HepG2 (cell line): ENCODE measurements around the gene AHSP. TPM values are rescaled to one million over a fixed set of nuclear protein-coding genes. Genes with fewer than 3 reads are reported as not detected.

Source experiments
- EEA1 ChIP-seq: sonication (generic); formaldehyde crosslinking; IDR thresholded peaks from 2 replicates; pipeline ENCODE4 v1.5.1; 2020; ENCODE audit warnings: mild to moderate bottlenecking, missing genetic modification reagents, borderline replicate concordance
- KMT2B ChIP-seq: IDR thresholded peaks from 2 replicates; pipeline ENCODE4 v1.6.1; 2016; ENCODE audit warnings: missing genetic modification reagents, missing compliant biosample characterization
- NCOA5 ChIP-seq: sonication (generic); formaldehyde crosslinking; IDR thresholded peaks from 2 replicates; pipeline ENCODE4 v1.4.0; 2020; ENCODE audit warnings: missing genetic modification reagents
- SRSF1 ChIP-seq: fragments of 200-400 bp; formaldehyde crosslinking; optimal IDR thresholded peaks from 2 replicates; pipeline ENCODE3; 2017; ENCODE audit warnings: mild to moderate bottlenecking, low read depth, low read length, moderate library complexity
- TEAD3 ChIP-seq: optimal IDR thresholded peaks from 2 replicates; pipeline ENCODE3; 2016; ENCODE audit warnings: borderline replicate concordance
- THAP11 ChIP-seq: IDR thresholded peaks from 2 replicates; pipeline ENCODE4 v1.6.1; 2016; ENCODE audit warnings: missing biosample characterization, missing genetic modification reagents
- ZNF205 ChIP-seq: IDR thresholded peaks from 2 replicates; pipeline ENCODE4 v1.6.1; 2018; ENCODE audit warnings: missing biosample characterization, missing genetic modification reagents
- ZNF3 ChIP-seq: IDR thresholded peaks from 2 replicates; pipeline ENCODE4 v1.7.0; 2017; ENCODE audit warnings: inconsistent platforms
- ZNF34 ChIP-seq: sonication (generic); formaldehyde crosslinking; IDR thresholded peaks from 2 replicates; pipeline ENCODE4 v1.4.0; 2020; ENCODE audit warnings: mild to moderate bottlenecking, missing genetic modification reagents, borderline replicate concordance
- ZNF432 ChIP-seq: sonication (generic); formaldehyde crosslinking; IDR thresholded peaks from 2 replicates; pipeline ENCODE4 v1.5.0; 2020; ENCODE audit warnings: missing genetic modification reagents, mild to moderate bottlenecking, borderline replicate concordance
- ZNF547 ChIP-seq: sonication (generic); formaldehyde crosslinking; IDR thresholded peaks from 2 replicates; pipeline ENCODE4 v1.5.1; 2020; ENCODE audit warnings: mild to moderate bottlenecking, missing genetic modification reagents
- ZNF629 ChIP-seq: sonication (generic); formaldehyde crosslinking; conservative IDR thresholded peaks from 2 replicates; pipeline ENCODE4 v1.5.0; 2020; ENCODE audit warnings: missing genetic modification reagents
- polyA plus RNA-seq, 8 experiments: library from polyadenylated mRNA; depleted of rRNA in 3 of 8; stranded (reverse) in 7 of 8; unstranded in 1 of 8; fragments of >200 nt; fragmentation: Illumina TruSeq in 4 of 8; extraction: Trizol in 4 of 8; gene quantifications; 2 replicates each; pipeline versions ENCODE4 v1.2.1 to v1.2.3, GENCODE V29; 2011 to 2016; ENCODE audit warnings: low read depth in 4 of 8, missing spikeins in 1 of 8, mixed read lengths in 1 of 8; ENCODE audit not compliant: insufficient read depth in 1 of 8
- total RNA-seq, 5 experiments: library from RNA; depleted of rRNA; stranded (reverse); fragments of >200 nt; fragmentation: Illumina TruSeq; extraction: Trizol; gene quantifications; 2 replicates each; pipeline ENCODE4 v1.2.3, GENCODE V29; 2016; ENCODE audit warnings: low read depth in 1 of 5
- TF ChIP-seq, protein P1 (sequence below): sonication (generic); formaldehyde crosslinking; IDR thresholded peaks from 2 replicates; pipeline ENCODE4 v1.8.0; 2022; ENCODE audit warnings: missing genetic modification reagents, mild to moderate bottlenecking, borderline replicate concordance
- TF ChIP-seq, protein P2 (sequence below): IDR thresholded peaks from 2 replicates; pipeline ENCODE4 v1.6.1; 2018; ENCODE audit warnings: missing genetic modification reagents, mild to moderate bottlenecking, missing compliant biosample characterization
- TF ChIP-seq, protein P3 (sequence below): sonication (generic); formaldehyde crosslinking; IDR thresholded peaks from 2 replicates; pipeline ENCODE4 v1.5.0; 2020; ENCODE audit warnings: mild to moderate bottlenecking, missing genetic modification reagents, borderline replicate concordance
- TF ChIP-seq, protein P4 (sequence below): IDR thresholded peaks from 2 replicates; pipeline ENCODE4 v1.6.1; 2016
- TF ChIP-seq, protein P5 (sequence below): IDR thresholded peaks from 2 replicates; pipeline ENCODE4 v1.6.1; 2016; ENCODE audit warnings: missing genetic modification reagents, missing compliant biosample characterization

The AHSP gene
- total and polyA plus RNA-seq, 2 of the 13 experiments (the other 11 are each of a cell fraction or from before 2014, with no cell fraction given): not detected

DNA sequence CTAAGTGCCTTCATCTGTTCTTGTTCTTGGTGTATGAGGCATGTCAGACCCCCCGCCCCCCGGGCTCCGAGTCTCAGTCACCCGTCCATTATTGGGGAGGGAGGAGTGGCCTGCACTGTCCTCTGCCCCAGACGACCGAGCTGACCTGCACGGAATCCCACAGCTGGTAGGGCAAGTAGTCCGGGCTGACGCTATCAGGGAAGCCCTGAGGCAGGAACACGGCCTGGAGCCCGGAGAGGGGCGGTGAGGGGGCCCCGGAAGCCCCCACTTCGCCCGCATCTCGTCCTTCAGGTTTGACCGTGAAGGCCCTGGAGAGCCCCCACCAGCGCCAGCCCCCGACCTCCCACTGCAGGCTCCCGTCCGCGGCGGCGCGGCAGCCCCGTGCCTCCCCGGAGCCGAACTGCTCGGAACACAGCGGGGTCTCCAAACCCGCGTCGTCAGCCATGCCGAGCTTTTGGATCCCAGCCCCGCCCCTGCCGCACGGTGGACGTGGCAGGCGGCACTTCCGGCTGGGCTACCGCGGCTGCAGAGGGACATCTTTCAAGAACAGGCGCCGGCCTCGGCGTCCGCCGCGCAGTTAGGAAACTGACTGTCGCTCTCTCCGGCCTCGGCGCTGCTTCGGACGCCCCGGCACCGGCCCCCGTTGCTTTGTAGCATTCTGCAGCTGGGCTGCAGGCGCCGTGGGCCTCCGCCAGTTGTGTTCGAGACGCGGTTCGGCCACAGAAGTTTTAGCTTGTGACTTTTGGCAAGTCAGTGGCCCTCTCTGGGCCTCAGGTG, 19.6 kb upstream of the AHSP start, which contains the start of gene RUSF1 (continued):
- TF ChIP-seq SRSF1 (peak; percentile 97), EEA1 (CRISPR knock-in tag) (peak; percentile 98), THAP11 (peak; percentile 96), KMT2B (CRISPR knock-in tag) (peak; percentile 96), TEAD3 (peak; percentile 52), ZNF3 (CRISPR knock-in tag) (no peak), ZNF34 (peak; percentile 95; the same call in 1 of the 2 replicates), ZNF205 (CRISPR knock-in tag) (peak; percentile 94), ZNF629 (no peak), ZNF432 (no peak), ZNF547 (peak; percentile 86; the same call in 1 of the 2 replicates), NCOA5 (CRISPR knock-in tag) (no peak)
- TF ChIP-seq, protein P1, sequence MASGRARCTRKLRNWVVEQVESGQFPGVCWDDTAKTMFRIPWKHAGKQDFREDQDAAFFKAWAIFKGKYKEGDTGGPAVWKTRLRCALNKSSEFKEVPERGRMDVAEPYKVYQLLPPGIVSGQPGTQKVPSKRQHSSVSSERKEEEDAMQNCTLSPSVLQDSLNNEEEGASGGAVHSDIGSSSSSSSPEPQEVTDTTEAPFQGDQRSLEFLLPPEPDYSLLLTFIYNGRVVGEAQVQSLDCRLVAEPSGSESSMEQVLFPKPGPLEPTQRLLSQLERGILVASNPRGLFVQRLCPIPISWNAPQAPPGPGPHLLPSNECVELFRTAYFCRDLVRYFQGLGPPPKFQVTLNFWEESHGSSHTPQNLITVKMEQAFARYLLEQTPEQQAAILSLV: peak; percentile 99
- TF ChIP-seq, protein P2, sequence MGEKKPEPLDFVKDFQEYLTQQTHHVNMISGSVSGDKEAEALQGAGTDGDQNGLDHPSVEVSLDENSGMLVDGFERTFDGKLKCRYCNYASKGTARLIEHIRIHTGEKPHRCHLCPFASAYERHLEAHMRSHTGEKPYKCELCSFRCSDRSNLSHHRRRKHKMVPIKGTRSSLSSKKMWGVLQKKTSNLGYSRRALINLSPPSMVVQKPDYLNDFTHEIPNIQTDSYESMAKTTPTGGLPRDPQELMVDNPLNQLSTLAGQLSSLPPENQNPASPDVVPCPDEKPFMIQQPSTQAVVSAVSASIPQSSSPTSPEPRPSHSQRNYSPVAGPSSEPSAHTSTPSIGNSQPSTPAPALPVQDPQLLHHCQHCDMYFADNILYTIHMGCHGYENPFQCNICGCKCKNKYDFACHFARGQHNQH (CRISPR knock-in tag): peak; percentile 98
- TF ChIP-seq, protein P3, sequence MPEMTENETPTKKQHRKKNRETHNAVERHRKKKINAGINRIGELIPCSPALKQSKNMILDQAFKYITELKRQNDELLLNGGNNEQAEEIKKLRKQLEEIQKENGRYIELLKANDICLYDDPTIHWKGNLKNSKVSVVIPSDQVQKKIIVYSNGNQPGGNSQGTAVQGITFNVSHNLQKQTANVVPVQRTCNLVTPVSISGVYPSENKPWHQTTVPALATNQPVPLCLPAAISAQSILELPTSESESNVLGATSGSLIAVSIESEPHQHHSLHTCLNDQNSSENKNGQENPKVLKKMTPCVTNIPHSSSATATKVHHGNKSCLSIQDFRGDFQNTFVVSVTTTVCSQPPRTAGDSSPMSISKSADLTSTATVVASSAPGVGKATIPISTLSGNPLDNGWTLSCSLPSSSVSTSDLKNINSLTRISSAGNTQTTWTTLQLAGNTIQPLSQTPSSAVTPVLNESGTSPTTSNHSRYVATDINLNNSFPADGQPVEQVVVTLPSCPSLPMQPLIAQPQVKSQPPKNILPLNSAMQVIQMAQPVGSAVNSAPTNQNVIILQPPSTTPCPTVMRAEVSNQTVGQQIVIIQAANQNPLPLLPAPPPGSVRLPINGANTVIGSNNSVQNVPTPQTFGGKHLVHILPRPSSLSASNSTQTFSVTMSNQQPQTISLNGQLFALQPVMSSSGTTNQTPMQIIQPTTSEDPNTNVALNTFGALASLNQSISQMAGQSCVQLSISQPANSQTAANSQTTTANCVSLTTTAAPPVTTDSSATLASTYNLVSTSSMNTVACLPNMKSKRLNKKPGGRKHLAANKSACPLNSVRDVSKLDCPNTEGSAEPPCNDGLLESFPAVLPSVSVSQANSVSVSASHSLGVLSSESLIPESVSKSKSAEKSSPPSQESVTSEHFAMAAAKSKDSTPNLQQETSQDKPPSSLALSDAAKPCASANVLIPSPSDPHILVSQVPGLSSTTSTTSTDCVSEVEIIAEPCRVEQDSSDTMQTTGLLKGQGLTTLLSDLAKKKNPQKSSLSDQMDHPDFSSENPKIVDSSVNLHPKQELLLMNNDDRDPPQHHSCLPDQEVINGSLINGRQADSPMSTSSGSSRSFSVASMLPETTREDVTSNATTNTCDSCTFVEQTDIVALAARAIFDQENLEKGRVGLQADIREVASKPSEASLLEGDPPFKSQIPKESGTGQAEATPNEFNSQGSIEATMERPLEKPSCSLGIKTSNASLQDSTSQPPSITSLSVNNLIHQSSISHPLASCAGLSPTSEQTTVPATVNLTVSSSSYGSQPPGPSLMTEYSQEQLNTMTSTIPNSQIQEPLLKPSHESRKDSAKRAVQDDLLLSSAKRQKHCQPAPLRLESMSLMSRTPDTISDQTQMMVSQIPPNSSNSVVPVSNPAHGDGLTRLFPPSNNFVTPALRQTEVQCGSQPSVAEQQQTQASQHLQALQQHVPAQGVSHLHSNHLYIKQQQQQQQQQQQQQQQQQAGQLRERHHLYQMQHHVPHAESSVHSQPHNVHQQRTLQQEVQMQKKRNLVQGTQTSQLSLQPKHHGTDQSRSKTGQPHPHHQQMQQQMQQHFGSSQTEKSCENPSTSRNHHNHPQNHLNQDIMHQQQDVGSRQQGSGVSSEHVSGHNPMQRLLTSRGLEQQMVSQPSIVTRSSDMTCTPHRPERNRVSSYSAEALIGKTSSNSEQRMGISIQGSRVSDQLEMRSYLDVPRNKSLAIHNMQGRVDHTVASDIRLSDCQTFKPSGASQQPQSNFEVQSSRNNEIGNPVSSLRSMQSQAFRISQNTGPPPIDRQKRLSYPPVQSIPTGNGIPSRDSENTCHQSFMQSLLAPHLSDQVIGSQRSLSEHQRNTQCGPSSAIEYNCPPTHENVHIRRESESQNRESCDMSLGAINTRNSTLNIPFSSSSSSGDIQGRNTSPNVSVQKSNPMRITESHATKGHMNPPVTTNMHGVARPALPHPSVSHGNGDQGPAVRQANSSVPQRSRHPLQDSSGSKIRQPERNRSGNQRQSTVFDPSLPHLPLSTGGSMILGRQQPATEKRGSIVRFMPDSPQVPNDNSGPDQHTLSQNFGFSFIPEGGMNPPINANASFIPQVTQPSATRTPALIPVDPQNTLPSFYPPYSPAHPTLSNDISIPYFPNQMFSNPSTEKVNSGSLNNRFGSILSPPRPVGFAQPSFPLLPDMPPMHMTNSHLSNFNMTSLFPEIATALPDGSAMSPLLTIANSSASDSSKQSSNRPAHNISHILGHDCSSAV (CRISPR knock-in tag): no peak
- TF ChIP-seq, protein P4, sequence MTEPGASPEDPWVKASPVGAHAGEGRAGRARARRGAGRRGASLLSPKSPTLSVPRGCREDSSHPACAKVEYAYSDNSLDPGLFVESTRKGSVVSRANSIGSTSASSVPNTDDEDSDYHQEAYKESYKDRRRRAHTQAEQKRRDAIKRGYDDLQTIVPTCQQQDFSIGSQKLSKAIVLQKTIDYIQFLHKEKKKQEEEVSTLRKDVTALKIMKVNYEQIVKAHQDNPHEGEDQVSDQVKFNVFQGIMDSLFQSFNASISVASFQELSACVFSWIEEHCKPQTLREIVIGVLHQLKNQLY (CRISPR knock-in tag): no peak
- TF ChIP-seq, protein P5, sequence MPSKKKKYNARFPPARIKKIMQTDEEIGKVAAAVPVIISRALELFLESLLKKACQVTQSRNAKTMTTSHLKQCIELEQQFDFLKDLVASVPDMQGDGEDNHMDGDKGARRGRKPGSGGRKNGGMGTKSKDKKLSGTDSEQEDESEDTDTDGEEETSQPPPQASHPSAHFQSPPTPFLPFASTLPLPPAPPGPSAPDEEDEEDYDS (CRISPR knock-in tag): peak; percentile 93
